Fibroblast of pulmonary artery (primary cell): Measurements from ENCODE around the gene ABCA9.
"Not testable (repeated sequence)": the region's sequence is repeated elsewhere in the genome, so short reads cannot be mapped to it uniquely, and the experiment has no call there.

ENCODE experiments used
- DNase-seq: peaks from one replicate; pipeline ENCODE4 v3.0.0-alpha.2; 2010; ENCODE audit warnings: low read depth
- H3K4me3 ChIP-seq: replicated peaks from 2 replicates; pipeline ENCODE4 v1.5.1; 2011; ENCODE audit warnings: low read depth, mild to moderate bottlenecking, control low read depth, low read length, moderate library complexity
- CTCF ChIP-seq: IDR thresholded peaks from 2 replicates; pipeline ENCODE4 v1.5.1; 2011; ENCODE audit warnings: mild to moderate bottlenecking, control low read depth, low read length, inconsistent platforms; ENCODE audit errors: missing control alignments

ABCA9 gene

GRCh38 chr17:69009930-69010329 is 50.8 kb downstream of the ABCA9 start:
- no peak overlapping the region for H3K4me3 ChIP-seq
- no peak for DNase-seq
- TF ChIP-seq CTCF: no peak

GRCh38 chr17:69004759-69005158 is 56.0 kb downstream of the ABCA9 start:
- not testable (repeated sequence) for DNase-seq, H3K4me3 ChIP-seq

- not testable (repeated sequence) for H3K4me3 ChIP-seq, DNase-seq
Measured at GRCh38 chr17:68999743-69000142, 61.0 kb downstream of the ABCA9 start.

- peak; percentile 66 for DNase-seq
- no peak overlapping the region for H3K4me3 ChIP-seq
- no peak for TF ChIP-seq CTCF
Measured at GRCh38 chr17:68993112-68993511, 67.6 kb downstream of the ABCA9 start.

- H3K4me3 ChIP-seq: no peak overlapping the region
- no peak for TF ChIP-seq CTCF
- DNase-seq: no peak
Measured at GRCh38 chr17:68987966-68988365, 72.8 kb downstream of the ABCA9 start.

- no peak for TF ChIP-seq CTCF
- peak; percentile 91 for DNase-seq
- H3K4me3 ChIP-seq: no peak overlapping the region
Measured at GRCh38 chr17:68981288-68981687, 79.4 kb downstream of the ABCA9 start.

GRCh38 chr17:68973098-68973846 is 87.5 kb downstream of the ABCA9 start:
- DNase-seq: peak; percentile 26
- H3K4me3 ChIP-seq: no peak overlapping the region
- TF ChIP-seq CTCF: no peak

GRCh38 chr17:68972119-68972704 is 88.5 kb downstream of the ABCA9 start:
- H3K4me3 ChIP-seq: no peak overlapping the region
- peak; percentile 72 for TF ChIP-seq CTCF
- peak; percentile 63 for DNase-seq
